Endothelial cell of umbilical vein (primary cell): ENCODE measurements around the gene GRPEL1. TPM values are rescaled to one million over a fixed set of nuclear protein-coding genes. Genes with fewer than 3 reads are reported as not detected.

Experiments
- BruUV-seq: library from RNA; stranded (reverse); fragments of 400-500 nt; replicated peaks from 2 replicates; lab custom pipeline; 2021; lab: Mats Ljungman, UMichigan
- CTCF ChIA-PET: fragments of 300-600, 350-600 bp; sonication (Branson Sonifier 250); formaldehyde crosslinking; loops from one replicate; lab custom pipeline; 2021; ENCODE audit warnings: antibody characterized with exemption, inconsistent platforms; lab: Charles Lee
- POLR2A ChIA-PET: fragments of 300-600, 350-600 bp; sonication (Branson Sonifier 250); formaldehyde crosslinking; loops from one replicate; lab custom pipeline; 2021; ENCODE audit warnings: antibody characterized with exemption, inconsistent platforms; lab: Charles Lee
- DNase-seq: peaks from one replicate; pipeline ENCODE4 v3.0.0-alpha.2; 2011; ENCODE audit warnings: low read depth, low spot score
- FAIRE-seq: peaks from 2 replicates; lab custom pipeline; 2011; peaks lifted over from hg19 to GRCh38; lab: Jason Lieb, UNC
- H2AFZ ChIP-seq: 2 replicates; pipeline ENCODE4 v1.6.0; 2012; ENCODE audit warnings: low read depth, low read length, control low read depth, inconsistent platforms
- H3K27ac ChIP-seq: 2 replicates; pipeline ENCODE4 v1.5.1; 2011; ENCODE audit warnings: low read depth, mild to moderate bottlenecking, control low read depth, low read length, moderate library complexity; ENCODE audit not compliant: insufficient read depth
- H3K27me3 ChIP-seq, 2 experiments: 2 replicates each; pipeline versions ENCODE4 v1.6.0 to v1.6.1; 2011; ENCODE audit warnings: low read length in 2 of 2, mixed read lengths in 1 of 2; ENCODE audit not compliant: control insufficient read depth in 2 of 2, insufficient read depth in 2 of 2
- H3K36me3 ChIP-seq, 2 experiments: 2 replicates in 1 of 2; 3 replicates in 1 of 2; pipeline ENCODE4 v1.5.1; 2011; ENCODE audit warnings: low read length in 2 of 2, mild to moderate bottlenecking in 1 of 2, moderate library complexity in 1 of 2; ENCODE audit not compliant: control insufficient read depth in 2 of 2, insufficient read depth in 2 of 2; ENCODE audit errors: extremely low read depth in 1 of 2
- H3K4me1 ChIP-seq: 3 replicates; pipeline ENCODE4 v1.5.1; 2011; ENCODE audit warnings: mild to moderate bottlenecking, low read length; ENCODE audit not compliant: control insufficient read depth, insufficient read depth; ENCODE audit errors: extremely low read depth
- H3K4me2 ChIP-seq: 2 replicates; pipeline ENCODE4 v1.6.1; 2011; ENCODE audit warnings: low read length, control low read depth, mixed read lengths; ENCODE audit not compliant: insufficient read depth
- H3K4me3 ChIP-seq, 3 experiments: fragments of 200-600 bp in 1 of 3; sonication (generic), shearing (Covaris generic) in 1 of 3; replicated peaks in 1 of 3; 2 replicates each; pipeline ENCODE4 v1.5.1; 2011 to 2016; ENCODE audit warnings: control low read depth in 3 of 3, low read length in 3 of 3, mild to moderate bottlenecking in 2 of 3, inconsistent platforms in 1 of 3, low read depth in 1 of 3, moderate library complexity in 1 of 3; ENCODE audit not compliant: insufficient read depth in 1 of 3
- H3K79me2 ChIP-seq: 2 replicates; pipeline ENCODE4 v1.6.0; 2012; ENCODE audit warnings: low read length, inconsistent platforms; ENCODE audit not compliant: control insufficient read depth, insufficient read depth
- H3K9ac ChIP-seq: replicated peaks from 2 replicates; pipeline ENCODE3; 2011; ENCODE audit warnings: low read length, control low read depth; ENCODE audit not compliant: insufficient read depth; ENCODE audit errors: extremely low read depth
- H3K9me1 ChIP-seq: replicated peaks from 3 replicates; pipeline ENCODE4 v1.6.0; 2011; ENCODE audit warnings: mild to moderate bottlenecking, low read length; ENCODE audit not compliant: control insufficient read depth, insufficient read depth; ENCODE audit errors: extremely low read depth
- H3K9me3 ChIP-seq: replicated peaks from 2 replicates; pipeline ENCODE4 v1.5.1; 2012; ENCODE audit warnings: low read length, inconsistent platforms; ENCODE audit not compliant: control insufficient read depth, insufficient read depth
- H4K20me1 ChIP-seq: replicated peaks from 2 replicates; pipeline ENCODE3; 2011; ENCODE audit warnings: mild to moderate bottlenecking, low read length; ENCODE audit not compliant: control insufficient read depth, insufficient read depth; ENCODE audit errors: extremely low read depth
- CTCF ChIP-seq, 2 donors: IDR thresholded peaks; 1 replicate in 1 of 2; 2 replicates in 1 of 2; pipeline ENCODE4 v1.5.1; 2011; ENCODE audit warnings: low read length in 2 of 2, mild to moderate bottlenecking in 2 of 2, moderate library complexity in 2 of 2, control low read depth in 1 of 2, inconsistent platforms in 1 of 2, low read depth in 1 of 2; ENCODE audit not compliant: insufficient read depth in 1 of 2; ENCODE audit errors: extremely low read depth in 1 of 2
- EZH2 ChIP-seq: IDR thresholded peaks from 2 replicates; pipeline ENCODE4 v1.6.1; 2012; ENCODE audit warnings: borderline replicate concordance, low read depth, mild to moderate bottlenecking, moderate library complexity, low read length, inconsistent platforms; ENCODE audit not compliant: severe bottlenecking
- FOS ChIP-seq: IDR thresholded peaks from 2 replicates; pipeline ENCODE4 v1.6.1; 2011; ENCODE audit warnings: mild to moderate bottlenecking, low read length, moderate library complexity, borderline replicate concordance; ENCODE audit not compliant: insufficient read depth
- GATA2 ChIP-seq: IDR thresholded peaks from 2 replicates; pipeline ENCODE4 v1.7.0; 2011; ENCODE audit warnings: low read depth, mild to moderate bottlenecking, moderate library complexity, mixed read lengths, low read length; ENCODE audit not compliant: insufficient read length, insufficient read depth
- JUN ChIP-seq: IDR thresholded peaks from 2 replicates; pipeline ENCODE4 v1.6.1; 2011; ENCODE audit warnings: borderline replicate concordance, low read depth; ENCODE audit not compliant: insufficient read length, insufficient read depth
- MYC ChIP-seq: IDR thresholded peaks from one replicate; pipeline ENCODE4 v1.6.1; 2011; ENCODE audit warnings: mild to moderate bottlenecking, low read depth, low read length
- POLR2A ChIP-seq: IDR thresholded peaks from 2 replicates; pipeline ENCODE4 v1.6.1; 2012; ENCODE audit warnings: low read depth, mild to moderate bottlenecking, control low read depth, low read length
- POLR2AphosphoS5 ChIP-seq: IDR thresholded peaks from 2 replicates; pipeline ENCODE4 v1.6.1; 2012; ENCODE audit warnings: low read depth, mild to moderate bottlenecking, control low read depth, low read length, moderate library complexity; ENCODE audit not compliant: insufficient read depth
- dilution Hi-C: fragments of 300-500 bp; cut with MboI; formaldehyde crosslinking; loops from one replicate; pipeline ENCODE4 v1.15.0; 2019; ENCODE audit warnings: low sequenced_read_pairs; ENCODE audit not compliant: extremely low pct_ligation_motif_present
- intact Hi-C: fragments of 100-400 bp; cut with micrococcal nuclease; formaldehyde crosslinking; loops from one replicate; pipeline ENCODE4 v1.10.0; 2022
- polyA plus RNA-seq, 4 experiments: library from polyadenylated mRNA; depleted of rRNA in 3 of 4; stranded (reverse) in 3 of 4; unstranded in 1 of 4; fragments of >200 nt; gene quantifications; 2 replicates each; pipeline versions ENCODE4 v1.2.1 to v1.2.3, GENCODE V29; 2011 to 2012; ENCODE audit warnings: missing spikeins in 1 of 4
- total RNA-seq: library from RNA; stranded (reverse); gene quantifications from 2 replicates; pipeline ENCODE4 v1.2.3, GENCODE V29; 2021
- TF ChIP-seq, protein P1 (sequence below): IDR thresholded peaks from 2 replicates; pipeline ENCODE4 v1.6.1; 2011; ENCODE audit not compliant: insufficient read depth, insufficient read length

The GRPEL1 gene
- total and polyA plus RNA-seq, 2 donors (not counting 3 experiments of a cell fraction or from before 2014, with no cell fraction given), result 17.3 to 42.6 TPM

- dilution Hi-C loops, result no loop called here
Measured at GRCh38 chr4:7111441-7111840, 43.6 kb upstream of the GRPEL1 start.

More at GRCh38 chr4:7111441-7111840, 43.6 kb upstream of the GRPEL1 start:
- H3K27ac ChIP-seq, result no peak overlapping the region
- TF ChIP-seq, protein P1, sequence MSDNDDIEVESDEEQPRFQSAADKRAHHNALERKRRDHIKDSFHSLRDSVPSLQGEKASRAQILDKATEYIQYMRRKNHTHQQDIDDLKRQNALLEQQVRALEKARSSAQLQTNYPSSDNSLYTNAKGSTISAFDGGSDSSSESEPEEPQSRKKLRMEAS, result no peak
- TF ChIP-seq GATA2 (no peak), POLR2AphosphoS5 (no peak), EZH2 (no peak), CTCF (IDR thresholded peaks at IDR 0.05; ENCODE audit: extremely low read depth in 1 of 2, insufficient read depth in 1 of 2, low read depth in 1 of 2, low read length in 2 of 2) (no peak), JUN (no peak), POLR2A (no peak), FOS (no peak), MYC (no peak)
- no peak overlapping the region for H3K4me2 ChIP-seq
- H3K9me1 ChIP-seq, result no peaks in the 10 kb centered on the region
- H3K9ac ChIP-seq, result no peak overlapping the region
- no peak overlapping the region for H2AFZ ChIP-seq
- no peak overlapping the region for H3K4me3 ChIP-seq
- no peaks in the 10 kb centered on the region for H3K27me3 ChIP-seq
- FAIRE-seq, result no peak
- POLR2A ChIA-PET, result no interaction called here
- intact Hi-C loops, result no loop called here
- no peaks in the 10 kb centered on the region for H3K36me3 ChIP-seq
- CTCF ChIA-PET, result no interaction called here
- no peaks in the 10 kb centered on the region for H3K4me1 ChIP-seq
- BruUV-seq, result no TSS peak
- H3K9me3 ChIP-seq, result no peaks in the 10 kb centered on the region
- DNase-seq, result no peak
- H4K20me1 ChIP-seq, result no peaks in the 10 kb centered on the region
- no peaks in the 10 kb centered on the region for H3K79me2 ChIP-seq
